Spleen (tissue), 7 donors: ENCODE results near the gene SARNP.

Experiments used
- POLR2A ChIP-seq, 3 donors: fragments of 450-650 bp; IDR thresholded peaks; one replicate each; pipeline ENCODE4 v1.5.1; 2017; ENCODE audit warnings: antibody characterized with exemption in 3 of 3, mild to moderate bottlenecking in 1 of 3
- TF ChIP-seq, protein P1 (sequence below), 11 experiments: fragments of 200-600 bp in 7 of 11; fragments of 450-650 bp in 4 of 11; sonication (generic) in 4 of 11; IDR thresholded peaks in 8 of 11; conservative IDR thresholded peaks in 3 of 11; 1 replicate in 7 of 11; 2 replicates in 4 of 11; pipeline versions ENCODE4 v1.4.0 to v1.8.0; 2016 to 2021; ENCODE audit warnings: antibody characterized with exemption in 11 of 11, inconsistent platforms in 4 of 11, mild to moderate bottlenecking in 1 of 11
- donor health status: DM: no; HTN: no; CAD: no; lungs with moderate emphysema.
- donor health status: DM: no; HTN: no; CAD: no.
- donor health status: DM: no; HTN: no; CAD: no.

DNA sequence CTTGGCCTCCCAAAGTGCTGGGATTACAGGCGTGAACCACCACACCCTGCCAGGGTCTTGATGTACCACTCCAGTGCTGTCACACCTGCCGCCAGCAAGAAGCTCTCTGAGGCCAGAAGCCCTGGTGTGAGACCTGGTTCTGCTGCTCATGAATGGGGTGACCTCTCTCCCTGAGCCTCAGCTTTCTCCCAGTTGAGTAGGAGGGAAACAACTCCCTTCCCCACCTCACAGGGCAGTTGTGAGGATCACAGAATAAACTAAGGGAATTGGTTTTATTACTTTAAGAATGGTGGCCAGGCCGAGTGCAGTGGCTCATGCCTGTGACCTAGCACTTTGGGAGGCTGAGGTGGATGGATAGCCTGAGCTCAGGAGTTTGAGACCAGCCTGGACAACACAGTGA, 82.9 kb downstream of the SARNP start:
- TF ChIP-seq, protein P1, sequence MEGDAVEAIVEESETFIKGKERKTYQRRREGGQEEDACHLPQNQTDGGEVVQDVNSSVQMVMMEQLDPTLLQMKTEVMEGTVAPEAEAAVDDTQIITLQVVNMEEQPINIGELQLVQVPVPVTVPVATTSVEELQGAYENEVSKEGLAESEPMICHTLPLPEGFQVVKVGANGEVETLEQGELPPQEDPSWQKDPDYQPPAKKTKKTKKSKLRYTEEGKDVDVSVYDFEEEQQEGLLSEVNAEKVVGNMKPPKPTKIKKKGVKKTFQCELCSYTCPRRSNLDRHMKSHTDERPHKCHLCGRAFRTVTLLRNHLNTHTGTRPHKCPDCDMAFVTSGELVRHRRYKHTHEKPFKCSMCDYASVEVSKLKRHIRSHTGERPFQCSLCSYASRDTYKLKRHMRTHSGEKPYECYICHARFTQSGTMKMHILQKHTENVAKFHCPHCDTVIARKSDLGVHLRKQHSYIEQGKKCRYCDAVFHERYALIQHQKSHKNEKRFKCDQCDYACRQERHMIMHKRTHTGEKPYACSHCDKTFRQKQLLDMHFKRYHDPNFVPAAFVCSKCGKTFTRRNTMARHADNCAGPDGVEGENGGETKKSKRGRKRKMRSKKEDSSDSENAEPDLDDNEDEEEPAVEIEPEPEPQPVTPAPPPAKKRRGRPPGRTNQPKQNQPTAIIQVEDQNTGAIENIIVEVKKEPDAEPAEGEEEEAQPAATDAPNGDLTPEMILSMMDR (IDR thresholded peaks at IDR 0.05 in 8 of 11, conservative IDR thresholded peaks at IDR 0.05 in 3 of 11): no peak
- TF ChIP-seq POLR2A (IDR thresholded peaks at IDR 0.05): no peak
